ENCODE results near the gene NUPR1.
"Not testable (repeated sequence)": the region's sequence is repeated elsewhere in the genome, so short reads cannot be mapped to it uniquely, and the experiment has no call there.

Gene NUPR1

DNA sequence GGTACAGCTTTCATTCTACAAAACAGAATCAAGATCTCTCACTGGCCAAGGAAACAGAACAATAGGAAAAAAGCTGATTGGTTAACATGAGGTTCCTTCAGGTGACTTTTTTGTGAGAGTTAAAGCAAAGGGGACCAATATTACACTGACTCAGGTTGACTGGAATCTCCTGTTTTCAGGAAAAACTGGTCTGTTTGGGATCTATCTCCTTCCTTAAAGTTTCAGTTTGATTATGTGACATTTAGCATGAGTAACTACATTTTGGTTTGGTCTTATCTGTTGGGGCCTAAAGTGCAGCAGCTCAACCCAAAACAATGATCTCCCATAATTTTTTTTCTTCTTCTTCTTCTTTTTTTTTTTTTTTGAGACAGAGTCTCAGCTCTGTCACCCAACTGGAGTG lies 9.7 kb downstream of the NUPR1 start:
- no peak for DNase-seq
- Histone ChIP-seq H3K27me3 (no peaks in the 10 kb centered on the region), H3K4me3 (no peak overlapping the region), H3K4me1 (peaks cover 0 to 31% (median 14%) of the 10 kb centered on the region in 4 donors), H3K9me3 (peaks cover 0 to 3% (median 0%) of the 10 kb centered on the region in 3 donors), H3K36me3 (peaks cover 2 to 4% (median 3%) of the 10 kb centered on the region in 3 donors), H3K27ac (no peak overlapping the region)
- intact Hi-C loops (cut with DNase I; ENCODE audit: low total_unique reads) = no loop called here
- TF ChIP-seq, protein P1, sequence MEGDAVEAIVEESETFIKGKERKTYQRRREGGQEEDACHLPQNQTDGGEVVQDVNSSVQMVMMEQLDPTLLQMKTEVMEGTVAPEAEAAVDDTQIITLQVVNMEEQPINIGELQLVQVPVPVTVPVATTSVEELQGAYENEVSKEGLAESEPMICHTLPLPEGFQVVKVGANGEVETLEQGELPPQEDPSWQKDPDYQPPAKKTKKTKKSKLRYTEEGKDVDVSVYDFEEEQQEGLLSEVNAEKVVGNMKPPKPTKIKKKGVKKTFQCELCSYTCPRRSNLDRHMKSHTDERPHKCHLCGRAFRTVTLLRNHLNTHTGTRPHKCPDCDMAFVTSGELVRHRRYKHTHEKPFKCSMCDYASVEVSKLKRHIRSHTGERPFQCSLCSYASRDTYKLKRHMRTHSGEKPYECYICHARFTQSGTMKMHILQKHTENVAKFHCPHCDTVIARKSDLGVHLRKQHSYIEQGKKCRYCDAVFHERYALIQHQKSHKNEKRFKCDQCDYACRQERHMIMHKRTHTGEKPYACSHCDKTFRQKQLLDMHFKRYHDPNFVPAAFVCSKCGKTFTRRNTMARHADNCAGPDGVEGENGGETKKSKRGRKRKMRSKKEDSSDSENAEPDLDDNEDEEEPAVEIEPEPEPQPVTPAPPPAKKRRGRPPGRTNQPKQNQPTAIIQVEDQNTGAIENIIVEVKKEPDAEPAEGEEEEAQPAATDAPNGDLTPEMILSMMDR (IDR thresholded peaks at IDR 0.05) = no peak

DNA sequence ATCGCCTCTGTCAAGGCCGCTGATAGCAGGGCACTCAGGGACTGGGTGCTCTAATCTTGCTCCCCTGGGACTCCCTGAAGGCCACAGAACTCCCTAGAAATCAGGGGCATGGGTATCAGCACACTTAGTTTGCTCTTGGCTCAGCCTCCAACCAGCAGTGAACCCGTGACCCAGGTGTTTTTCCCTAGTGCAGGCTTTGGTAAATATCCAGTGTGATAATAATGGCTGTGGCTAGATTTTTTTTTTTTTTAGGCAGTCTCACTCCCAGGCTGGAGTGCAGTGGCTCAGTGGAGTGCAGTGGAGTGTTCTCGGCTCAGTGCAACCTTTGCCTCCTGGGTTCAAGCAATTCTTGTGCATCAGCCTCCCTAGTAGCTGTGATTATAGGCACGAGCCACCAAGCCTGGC lies 10.3 kb downstream of the NUPR1 start:
- intact Hi-C loops (cut with DNase I; ENCODE audit: low total_unique reads) = no loop called here
- H3K27ac ChIP-seq = no peak overlapping the region
- TF ChIP-seq, protein P1 (IDR thresholded peaks at IDR 0.05) = no peak

DNA sequence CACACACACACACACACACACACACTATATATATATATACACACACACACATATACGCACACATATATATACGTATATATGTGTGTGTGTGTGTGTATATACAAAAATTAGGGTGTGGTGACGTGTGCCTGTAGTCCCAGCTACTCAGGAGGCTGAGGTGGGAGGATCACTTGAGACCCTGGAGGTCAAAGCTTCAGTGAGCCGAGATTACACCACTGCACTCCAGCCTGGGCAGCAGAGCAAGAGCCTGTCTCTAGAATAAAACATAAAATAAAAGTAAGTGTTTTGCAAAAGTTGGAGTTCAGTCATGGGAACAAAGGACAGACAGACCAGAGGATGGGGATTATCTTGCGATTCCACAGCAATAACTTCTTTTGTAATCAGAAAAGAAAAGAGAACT lies 10.8 kb downstream of the NUPR1 start:
- H3K27me3 ChIP-seq = no peaks in the 10 kb centered on the region
- intact Hi-C loops (cut with DNase I; ENCODE audit: low total_unique reads) = no loop called here
- peaks cover 0 to 19% (median 11%) of the 10 kb centered on the region in 4 donors for H3K4me1 ChIP-seq

More for the DNA sequence above, 10.3 kb downstream of the NUPR1 start:
- no peaks in the 10 kb centered on the region for H3K9me3 ChIP-seq
- no peak for DNase-seq
- no peak overlapping the region for H3K4me3 ChIP-seq
- no peaks in the 10 kb centered on the region for H3K36me3 ChIP-seq
- no peaks in the 10 kb centered on the region for H3K27me3 ChIP-seq
- peaks cover 0 to 24% (median 15%) of the 10 kb centered on the region in 4 donors for H3K4me1 ChIP-seq

DNA sequence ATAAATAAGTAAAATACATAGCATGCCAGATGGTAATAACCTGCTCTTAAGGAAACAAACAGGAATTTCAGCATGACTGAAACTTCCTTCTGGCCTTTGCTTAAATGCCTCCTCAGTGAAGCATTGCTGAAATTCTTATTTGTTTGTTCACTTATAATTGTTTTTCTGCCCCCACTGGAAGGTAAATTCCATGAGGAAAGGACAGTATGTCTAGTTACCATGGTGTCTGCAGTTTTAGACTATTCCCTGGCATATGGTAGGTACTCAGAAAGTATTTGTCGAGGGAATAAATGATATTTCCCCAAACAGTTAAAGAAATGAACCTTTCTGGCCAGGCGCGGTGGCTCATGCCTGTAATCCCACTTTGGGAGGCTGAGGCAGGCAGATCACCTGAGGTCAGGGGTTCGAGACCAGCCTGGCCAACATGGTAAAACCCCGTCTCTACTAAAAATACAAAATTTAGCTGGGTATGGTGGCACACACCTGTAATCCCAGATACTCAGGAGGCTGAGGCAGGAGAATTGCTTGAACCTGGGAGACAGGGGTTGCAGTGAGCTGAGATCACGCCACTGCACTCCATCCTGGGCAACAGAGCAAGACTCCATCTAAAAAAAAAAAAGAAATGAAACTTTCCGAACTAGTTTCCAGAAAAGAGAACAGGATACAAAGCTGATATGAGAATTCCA lies 11.5 kb downstream of the NUPR1 start:
- H3K4me1 ChIP-seq = peaks cover 0 to 12% (median 6%) of the 10 kb centered on the region in 4 donors
- H3K9me3 ChIP-seq; intact Hi-C loops (cut with DNase I; ENCODE audit: low total_unique reads); H3K27ac ChIP-seq; H3K27me3 ChIP-seq; H3K36me3 ChIP-seq; H3K4me3 ChIP-seq; DNase-seq: not testable (repeated sequence)

More for the DNA sequence above, 10.8 kb downstream of the NUPR1 start:
- H3K27ac ChIP-seq = no peak overlapping the region
- no peaks in the 10 kb centered on the region for H3K36me3 ChIP-seq
- DNase-seq = no peak
- TF ChIP-seq, protein P1 (IDR thresholded peaks at IDR 0.05) = no peak
- H3K9me3 ChIP-seq = no peaks in the 10 kb centered on the region
- H3K4me3 ChIP-seq = no peak overlapping the region

DNA sequence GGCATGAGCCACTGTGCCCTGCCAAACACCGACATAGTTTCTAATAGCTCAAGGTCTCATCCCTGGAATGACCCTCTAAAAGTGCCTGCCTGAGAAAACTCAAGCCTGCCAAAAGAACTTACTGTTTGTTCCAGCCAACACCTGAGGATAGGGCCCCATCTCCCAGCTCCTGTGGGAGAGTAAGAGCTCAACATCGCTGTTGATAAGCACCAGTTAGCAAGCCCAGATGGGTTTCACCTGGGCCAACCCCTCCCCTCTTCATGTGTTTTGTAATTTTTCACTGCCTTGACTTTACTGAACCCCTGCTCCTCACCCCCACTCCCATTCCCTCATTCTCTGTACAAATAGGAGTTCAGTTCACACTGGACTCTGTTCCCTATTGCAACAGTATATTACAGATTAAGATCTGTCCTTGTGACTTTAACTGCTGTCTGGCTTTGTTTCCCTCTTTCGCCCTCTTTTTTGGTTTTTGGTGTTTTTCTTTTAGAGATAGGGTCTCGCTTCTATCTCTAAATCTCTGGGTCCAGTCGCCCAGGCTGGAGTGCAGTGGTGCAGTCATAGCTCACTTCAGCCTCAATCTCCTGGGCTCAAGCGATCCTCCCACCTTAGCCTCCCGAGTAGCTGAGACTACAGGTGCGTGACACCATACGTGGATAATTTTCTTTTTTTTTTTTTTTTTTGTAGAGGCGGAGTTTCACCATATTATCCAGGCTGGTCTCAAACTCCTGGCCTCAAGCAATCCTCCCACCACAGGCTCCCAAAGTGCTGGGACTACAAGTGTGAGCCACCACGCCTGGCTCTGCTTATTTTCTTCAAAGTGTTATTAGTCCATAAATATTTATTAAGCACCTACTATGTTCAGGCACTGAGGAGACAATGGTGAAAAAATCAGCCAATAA lies 12.3 kb downstream of the NUPR1 start:
- Histone ChIP-seq H3K4me3 (no peak overlapping the region), H3K9me3 (no peaks in the 10 kb centered on the region), H3K27ac (no peak overlapping the region), H3K36me3 (no peaks in the 10 kb centered on the region), H3K4me1 (peaks cover 0 to 6% (median 2%) of the 10 kb centered on the region in 4 donors), H3K27me3 (no peaks in the 10 kb centered on the region)
- TF ChIP-seq, protein P1 (IDR thresholded peaks at IDR 0.05) = no peak
- no peak for DNase-seq
- intact Hi-C loops (cut with DNase I; ENCODE audit: low total_unique reads) = no loop called here

DNA sequence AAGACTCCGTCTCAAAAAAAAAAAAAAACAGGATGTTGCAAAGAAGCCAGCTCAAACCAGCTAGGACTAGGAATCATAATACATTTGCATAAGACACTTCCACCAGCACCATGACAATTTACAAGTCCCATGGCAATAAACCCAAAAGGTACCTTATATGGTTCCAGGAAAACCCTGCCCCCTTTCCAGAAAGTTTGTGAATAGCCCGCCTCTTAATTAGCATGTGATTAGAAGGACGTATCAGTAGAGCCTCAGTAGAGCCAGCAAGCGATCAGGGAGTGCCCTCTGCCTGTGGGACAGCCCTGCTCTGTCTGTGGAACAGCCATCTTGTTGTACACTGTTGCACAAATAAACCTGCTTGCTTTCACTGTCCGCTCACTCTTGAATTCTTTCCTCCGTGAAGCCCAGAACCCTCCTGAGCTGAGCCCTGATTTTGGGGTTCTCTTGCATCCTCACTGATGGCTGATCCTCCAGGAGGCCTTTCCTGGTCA lies 14.0 kb downstream of the NUPR1 start:
- TF ChIP-seq, protein P1 (IDR thresholded peaks at IDR 0.05) = no peak
- no peaks in the 10 kb centered on the region for H3K9me3 ChIP-seq
- no peaks in the 10 kb centered on the region for H3K27me3 ChIP-seq
- H3K27ac ChIP-seq = no peak overlapping the region
- no peak for DNase-seq
- intact Hi-C loops (cut with DNase I; ENCODE audit: low total_unique reads) = no loop called here
- H3K36me3 ChIP-seq = no peaks in the 10 kb centered on the region
- H3K4me1 ChIP-seq = peaks cover 0 to 6% (median 0%) of the 10 kb centered on the region in 4 donors
- no peak overlapping the region for H3K4me3 ChIP-seq

Data from tibial artery (tissue), 4 donors.